Sigmoid colon (tissue), 7 donors: ENCODE results near the gene PDLIM4. TPM values are rescaled to one million over a fixed set of nuclear protein-coding genes. Genes with fewer than 3 reads are reported as not detected.

ENCODE experiments used
- DNase-seq: peaks from one replicate; pipeline ENCODE4 v3.0.0-alpha.2; 2019
- H3K27ac ChIP-seq, 4 donors: fragments of 200-600 bp; sonication (generic); one replicate each; pipeline ENCODE4 v1.5.1; 2016 to 2019; ENCODE audit warnings: mild to moderate bottlenecking in 1 of 4
- H3K27me3 ChIP-seq, 3 donors: fragments of 200-600 bp; sonication (generic); one replicate each; pipeline ENCODE4 v1.5.1; 2019; ENCODE audit warnings: mild to moderate bottlenecking in 1 of 3
- H3K36me3 ChIP-seq, 4 donors: fragments of 200-600 bp; sonication (generic); one replicate each; pipeline ENCODE4 v1.5.1; 2016 to 2019
- H3K4me1 ChIP-seq, 4 donors: fragments of 200-600 bp; sonication (generic); one replicate each; pipeline ENCODE4 v1.5.1; 2017 to 2019
- H3K4me3 ChIP-seq, 4 donors: fragments of 200-600 bp; sonication (generic); one replicate each; pipeline ENCODE4 v1.5.1; 2017 to 2019; ENCODE audit warnings: mild to moderate bottlenecking in 2 of 4, moderate library complexity in 1 of 4
- H3K9me3 ChIP-seq, 4 donors: fragments of 200-600 bp in 3 of 4; sonication (generic) in 3 of 4; one replicate each; pipeline versions ENCODE4 v1.5.1 to v1.6.1; 2013 to 2019
- CTCF ChIP-seq, 4 experiments: fragments of 450-650 bp in 3 of 4; fragments of 200-600 bp in 1 of 4; IDR thresholded peaks; one replicate each; pipeline ENCODE4 v1.5.1; 2016 to 2019; ENCODE audit warnings: antibody characterized with exemption in 4 of 4, mild to moderate bottlenecking in 3 of 4, moderate library complexity in 2 of 4
- EP300 ChIP-seq, 4 donors: sonication (generic); formaldehyde crosslinking; IDR thresholded peaks; one replicate each; pipeline ENCODE4 v1.6.1; 2017; ENCODE audit warnings: antibody characterized with exemption in 4 of 4
- POLR2A ChIP-seq, 2 donors: fragments of 450-650 bp; IDR thresholded peaks; one replicate each; pipeline ENCODE4 v1.6.1; 2016; ENCODE audit warnings: antibody characterized with exemption in 2 of 2, mild to moderate bottlenecking in 2 of 2, moderate library complexity in 2 of 2
- POLR2AphosphoS5 ChIP-seq, 4 donors: sonication (generic); formaldehyde crosslinking; IDR thresholded peaks; one replicate each; pipeline ENCODE4 v1.6.1; 2017; ENCODE audit warnings: antibody characterized with exemption in 4 of 4
- WGBS, 2 donors: extraction: QIAGEN DNeasy Blood & Tissue Kit; methylation state at CpG; one replicate each; pipeline ENCODE4 v1.1.7; 2013; 5-methylcytosine and 5-hydroxymethylcytosine counted together
- intact Hi-C: fragments of 100-400 bp; cut with DNase I; formaldehyde crosslinking; loops from one replicate; pipeline ENCODE4 v1.15.1; 2023
- polyA plus RNA-seq, 3 donors: library from polyadenylated mRNA; stranded (reverse); fragments of 200-250 nt; gene quantifications; one replicate each; pipeline ENCODE4 v1.2.3, GENCODE V29; 2013
- total RNA-seq, 4 donors: library from RNA; depleted of rRNA; stranded (reverse); fragments of >200 nt; gene quantifications; one replicate each; pipeline ENCODE4 v1.1.0, GENCODE V29; 2016
- donor health status: healthy with polysubstance abuse.
- donor health status: Bipolar disorder and iron deficiency.
- donor health status: healthy.

The PDLIM4 gene
- total and polyA plus RNA-seq, 7 donors = 2.1 to 133 (median 38.2) TPM

- TF ChIP-seq POLR2AphosphoS5 (IDR thresholded peaks at IDR 0.05) (no peak), CTCF (IDR thresholded peaks at IDR 0.05) (no peak), EP300 (IDR thresholded peaks at IDR 0.05) (no peak), POLR2A (IDR thresholded peaks at IDR 0.05) (no peak)
- Histone ChIP-seq H3K27ac (no peak overlapping the region), H3K4me1 (peaks cover 0 to 20% (median 18%) of the 10 kb centered on the region in 4 donors), H3K27me3 (no peaks in the 10 kb centered on the region), H3K36me3 (no peaks in the 10 kb centered on the region), H3K9me3 (no peaks in the 10 kb centered on the region), H3K4me3 (no peak overlapping the region)
- peak; percentile 40 for DNase-seq
- WGBS, 2 donors = 55 to 59% methylated on average over 4 of the region's 4 CpGs
- intact Hi-C loops = no loop called here
Observed at GRCh38 chr5:132253008-132253441, 4.5 kb upstream of the PDLIM4 start.

GRCh38 chr5:132253452-132254320, 3.8 kb upstream of the PDLIM4 start:
- Histone ChIP-seq H3K9me3 (no peaks in the 10 kb centered on the region), H3K4me3 (no peak overlapping the region), H3K27me3 (no peaks in the 10 kb centered on the region), H3K4me1 (peaks cover 0 to 25% (median 21%) of the 10 kb centered on the region in 4 donors), H3K27ac (peak overlapping the region; percentile 30 to 99 (median 62)), H3K36me3 (no peaks in the 10 kb centered on the region)
- peak; percentile 68 for DNase-seq
- intact Hi-C loops = no loop called here
- 64 to 80% methylated on average over 8 of the region's 8 CpGs for WGBS, 2 donors
- no peak for TF ChIP-seq POLR2AphosphoS5 (IDR thresholded peaks at IDR 0.05)
- TF ChIP-seq CTCF (IDR thresholded peaks at IDR 0.05) = no peak
- no peak for TF ChIP-seq EP300 (IDR thresholded peaks at IDR 0.05)
- TF ChIP-seq POLR2A (IDR thresholded peaks at IDR 0.05) = no peak

GRCh38 chr5:132254321-132254977, 3.0 kb upstream of the PDLIM4 start:
- DNase-seq = peak; percentile 72
- Histone ChIP-seq H3K9me3 (no peaks in the 10 kb centered on the region), H3K27ac (peak overlapping the region; percentile 30 to 99 (median 62)), H3K36me3 (no peaks in the 10 kb centered on the region), H3K27me3 (no peaks in the 10 kb centered on the region), H3K4me1 (peaks cover 0 to 31% (median 27%) of the 10 kb centered on the region in 4 donors), H3K4me3 (no peak overlapping the region)
- WGBS, 2 donors = 37 to 61% methylated on average over 7 of the region's 7 CpGs
- TF ChIP-seq POLR2A (IDR thresholded peaks at IDR 0.05) = no peak
- no peak for TF ChIP-seq EP300 (IDR thresholded peaks at IDR 0.05)
- peak in 3 of 4 donors; percentile 14 to 39 (median 31) for TF ChIP-seq POLR2AphosphoS5 (IDR thresholded peaks at IDR 0.05)
- TF ChIP-seq CTCF (IDR thresholded peaks at IDR 0.05) = no peak
- intact Hi-C loops = no loop called here

GRCh38 chr5:132256086-132256782, 1.3 kb upstream of the PDLIM4 start:
- WGBS, 2 donors = 96% methylated on average over 4 of the region's 4 CpGs

More at GRCh38 chr5:132256086-132256782, 1.3 kb upstream of the PDLIM4 start:
- no peak overlapping the region for H3K4me3 ChIP-seq
- H3K9me3 ChIP-seq = no peaks in the 10 kb centered on the region
- peaks cover 0 to 49% (median 45%) of the 10 kb centered on the region in 4 donors for H3K4me1 ChIP-seq
- H3K27ac ChIP-seq = peak overlapping the region; percentile 97 to 99 (median 98)
- no peaks in the 10 kb centered on the region for H3K27me3 ChIP-seq
- H3K36me3 ChIP-seq = no peaks in the 10 kb centered on the region
- peak; percentile 44 for DNase-seq
- intact Hi-C loops = no loop called here
- TF ChIP-seq EP300 (IDR thresholded peaks at IDR 0.05) (no peak), CTCF (IDR thresholded peaks at IDR 0.05) (no peak), POLR2AphosphoS5 (IDR thresholded peaks at IDR 0.05) (no peak), POLR2A (IDR thresholded peaks at IDR 0.05) (no peak)
